ENCODE results near the gene ALDH3A1.

- TF ChIP-seq CTCF (IDR thresholded peaks at IDR 0.05; ENCODE audit: poor library complexity, severe bottlenecking), result no peak
- no peak for TF ChIP-seq SMC3 (conservative IDR thresholded peaks at IDR 0.05; ENCODE audit: poor library complexity)
- TF ChIP-seq EP300 (conservative IDR thresholded peaks at IDR 0.05; ENCODE audit: poor library complexity, severe bottlenecking), result no peak
Measured at GRCh38 chr17:19757536-19758180, 9.6 kb upstream of the ALDH3A1 start.
